Measurements from ENCODE around the gene KAZALD1.
A peak's percentile ranks its signal among the peaks of the same experiment; 100 is the strongest.

- TF ChIP-seq CTCF (conservative IDR thresholded peaks at IDR 0.05; ENCODE audit: low read depth, low read length) (peak; percentile 89), EZH2 (IDR thresholded peaks at IDR 0.05; ENCODE audit: borderline replicate concordance, low read depth, low read length, poor library complexity, severe bottlenecking) (no peak)
Measured at GRCh38 chr10:101041252-101041761, 20.5 kb upstream of the KAZALD1 start.

Data from A673 (cell line).